Stimulated activated CD8-positive, alpha-beta memory T cell treated with anti-CD3 and anti-CD28 coated beads, Interleukin-12 subunit alpha, Interleukin-12 subunit beta, amount 100 ng/mL, for 1 hour (primary cell): ENCODE data around the gene IGF2BP3.
"Not testable (repeated sequence)": the region's sequence is repeated elsewhere in the genome, so short reads cannot be mapped to it uniquely, and the experiment has no call there.

ENCODE experiments used
- DNase-seq: peaks from one replicate; pipeline ENCODE4 v3.0.0-alpha.2; 2020; ENCODE audit warnings: low read depth

Gene IGF2BP3

GRCh38 chr7:23470330-23471105 is at the start of gene IGF2BP3:
TSS of gene IGF2BP3 (minus strand) at chr7:23470491. CDS start at chr7:23470110, 381 bp downstream.
- no peak for DNase-seq

- no peak for DNase-seq
Observed at GRCh38 chr7:23514755-23515154, 44.5 kb upstream of the IGF2BP3 start.

- DNase-seq = not testable (repeated sequence)
Observed at GRCh38 chr7:23513746-23514145, 43.5 kb upstream of the IGF2BP3 start.

DNA sequence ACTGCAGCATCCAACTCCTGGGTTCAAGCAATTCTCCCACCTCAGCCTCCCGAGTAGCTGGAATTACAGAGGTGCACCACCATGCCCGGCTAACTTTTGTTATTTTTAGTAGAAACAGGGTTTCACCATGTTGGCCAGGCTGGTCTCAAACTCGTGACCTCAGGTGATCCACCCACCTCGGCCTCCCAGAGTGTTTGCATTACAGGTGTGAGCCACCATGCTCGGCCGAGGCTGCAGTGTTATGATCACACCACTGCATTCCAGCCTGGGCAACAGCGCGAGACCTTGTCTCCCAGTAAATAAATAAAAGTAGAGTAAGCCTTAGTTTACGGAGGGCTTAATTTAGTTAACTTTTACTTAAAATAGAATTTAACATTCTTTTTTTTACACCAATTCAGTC is 23.7 kb upstream of the IGF2BP3 start:
- DNase-seq = no peak

- DNase-seq = no peak
Observed at GRCh38 chr7:23491502-23491901, 21.2 kb upstream of the IGF2BP3 start.

- DNase-seq = no peak
Observed at GRCh38 chr7:23490357-23491135, 20.3 kb upstream of the IGF2BP3 start.

DNA sequence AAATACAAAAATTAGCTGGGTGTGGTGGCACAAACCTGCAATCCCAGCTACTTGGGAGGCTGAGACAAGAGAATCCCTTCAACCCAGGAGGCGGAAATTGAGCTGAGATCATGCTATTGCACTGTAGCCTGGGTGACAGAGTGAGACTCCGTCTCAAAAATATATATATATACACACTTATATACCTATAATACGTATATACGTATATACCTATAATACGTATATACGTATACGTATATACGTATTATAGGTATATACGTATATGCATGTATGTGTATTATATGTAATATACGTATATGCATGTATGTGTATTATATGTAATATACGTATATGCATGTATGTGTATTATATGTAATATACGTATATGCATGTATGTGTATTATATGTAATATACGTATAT is 18.4 kb upstream of the IGF2BP3 start:
- not testable (repeated sequence) for DNase-seq

DNA sequence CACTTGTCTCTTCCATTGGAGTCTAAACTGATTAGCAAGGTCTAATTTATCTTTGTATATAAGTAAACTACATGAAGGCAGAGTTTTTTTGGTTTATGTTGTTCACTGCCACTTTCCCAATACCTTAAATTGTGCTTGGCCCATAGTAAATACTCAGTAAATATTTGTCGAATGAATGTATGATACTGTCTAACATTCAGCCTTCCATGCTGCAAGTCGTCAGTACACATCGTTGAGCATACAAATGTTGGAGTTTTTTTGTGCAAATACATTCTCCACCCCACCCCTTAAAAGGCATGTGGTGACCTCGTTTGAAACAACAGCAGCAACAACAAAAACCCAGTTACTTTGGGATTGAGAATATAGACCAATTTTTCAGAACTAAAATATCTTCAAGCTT is 17.4 kb upstream of the IGF2BP3 start:
- no peak for DNase-seq

- DNase-seq = no peak
Observed at GRCh38 chr7:23486002-23486773, 15.9 kb upstream of the IGF2BP3 start.

DNA sequence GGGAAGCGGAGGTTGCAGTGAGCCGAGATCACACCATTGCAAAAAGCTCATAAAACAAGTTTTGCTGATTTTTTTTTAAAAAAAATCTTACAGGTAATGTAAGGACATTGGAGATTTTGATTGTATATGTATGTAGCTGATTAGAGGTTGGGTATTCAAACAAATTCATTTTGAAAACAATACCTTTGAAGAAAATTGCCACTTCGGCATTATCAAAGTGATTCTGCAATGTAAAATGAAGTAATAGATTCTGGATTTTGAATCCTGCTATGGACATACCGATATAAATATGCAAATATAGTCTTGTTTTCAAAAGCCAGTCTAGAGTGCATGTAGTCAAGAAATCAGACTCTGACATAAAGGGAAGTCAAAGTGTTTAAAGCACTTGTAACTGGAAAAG is 12.4 kb upstream of the IGF2BP3 start:
- DNase-seq = no peak

GRCh38 chr7:23477962-23478866 is 7.9 kb upstream of the IGF2BP3 start:
- no peak for DNase-seq

DNA sequence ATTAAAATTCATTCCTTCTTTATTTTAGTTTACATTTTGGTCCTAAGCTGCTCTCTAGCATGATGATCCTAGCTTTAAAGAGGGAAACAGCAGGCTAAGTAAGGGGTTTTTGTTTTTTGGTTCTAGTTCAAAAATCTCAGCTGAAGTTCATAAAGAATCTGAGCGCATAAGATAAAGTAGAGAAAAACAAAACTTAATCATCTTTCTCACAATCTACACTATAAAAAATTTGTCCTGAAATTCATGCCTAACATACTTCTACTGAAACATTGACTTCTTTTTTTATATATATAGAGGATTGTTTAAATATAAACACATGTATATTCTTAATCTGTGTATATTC is 6.8 kb upstream of the IGF2BP3 start:
- no peak for DNase-seq

DNA sequence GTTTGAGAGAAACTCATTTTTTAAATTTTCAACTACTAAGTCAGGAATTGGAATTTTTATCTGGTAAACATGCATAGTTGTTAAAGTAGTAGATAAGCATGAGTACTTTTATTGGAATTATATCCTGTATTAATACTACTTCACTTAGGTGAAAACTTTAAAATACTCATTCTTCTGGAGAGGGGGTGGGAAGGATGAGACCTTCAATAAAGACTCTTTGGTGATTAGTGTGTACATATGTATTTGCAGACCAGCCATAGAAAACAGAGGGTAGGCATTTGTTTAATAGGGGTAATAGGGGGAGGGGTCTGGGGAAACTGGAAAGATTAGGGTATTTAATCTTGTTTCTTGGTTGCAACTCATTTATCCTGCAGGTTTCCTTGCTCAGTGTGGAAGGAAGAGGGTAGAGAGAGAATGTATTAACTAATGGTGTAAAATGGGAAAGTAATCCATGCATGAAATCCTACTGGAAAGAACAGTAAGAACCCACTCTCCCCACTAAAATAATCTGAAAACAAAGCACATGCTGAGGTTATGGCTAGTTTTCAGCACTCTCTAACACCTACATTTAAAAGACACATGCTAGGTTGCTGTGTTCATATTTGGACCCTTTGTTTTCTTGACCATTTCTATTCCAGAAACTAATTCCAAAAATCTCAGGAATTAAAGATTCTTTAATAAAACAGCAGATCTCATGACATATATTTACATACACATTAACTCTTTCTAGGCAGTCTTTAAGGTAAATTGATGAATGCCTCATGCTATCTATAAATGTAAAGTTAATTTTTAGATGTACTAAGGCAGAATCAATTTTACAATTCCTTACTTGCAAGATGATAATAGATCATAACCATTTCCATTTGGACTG is 6.2 kb upstream of the IGF2BP3 start:
- DNase-seq = no peak

DNA sequence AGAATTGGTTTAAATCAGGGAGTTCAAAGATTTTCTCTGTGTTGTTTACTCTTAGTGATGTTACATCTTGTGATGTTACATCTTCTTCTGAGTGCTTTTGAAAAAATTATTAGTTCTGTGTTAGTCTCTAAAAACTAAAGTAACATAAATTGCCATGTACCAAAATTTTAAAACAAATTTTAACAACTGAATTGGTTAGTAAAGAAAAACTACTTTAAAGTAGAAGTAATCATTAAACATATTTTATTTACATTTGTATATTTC is 5.2 kb upstream of the IGF2BP3 start:
- no peak for DNase-seq

GRCh38 chr7:23474829-23475575 is 4.7 kb upstream of the IGF2BP3 start:
- DNase-seq = no peak

DNA sequence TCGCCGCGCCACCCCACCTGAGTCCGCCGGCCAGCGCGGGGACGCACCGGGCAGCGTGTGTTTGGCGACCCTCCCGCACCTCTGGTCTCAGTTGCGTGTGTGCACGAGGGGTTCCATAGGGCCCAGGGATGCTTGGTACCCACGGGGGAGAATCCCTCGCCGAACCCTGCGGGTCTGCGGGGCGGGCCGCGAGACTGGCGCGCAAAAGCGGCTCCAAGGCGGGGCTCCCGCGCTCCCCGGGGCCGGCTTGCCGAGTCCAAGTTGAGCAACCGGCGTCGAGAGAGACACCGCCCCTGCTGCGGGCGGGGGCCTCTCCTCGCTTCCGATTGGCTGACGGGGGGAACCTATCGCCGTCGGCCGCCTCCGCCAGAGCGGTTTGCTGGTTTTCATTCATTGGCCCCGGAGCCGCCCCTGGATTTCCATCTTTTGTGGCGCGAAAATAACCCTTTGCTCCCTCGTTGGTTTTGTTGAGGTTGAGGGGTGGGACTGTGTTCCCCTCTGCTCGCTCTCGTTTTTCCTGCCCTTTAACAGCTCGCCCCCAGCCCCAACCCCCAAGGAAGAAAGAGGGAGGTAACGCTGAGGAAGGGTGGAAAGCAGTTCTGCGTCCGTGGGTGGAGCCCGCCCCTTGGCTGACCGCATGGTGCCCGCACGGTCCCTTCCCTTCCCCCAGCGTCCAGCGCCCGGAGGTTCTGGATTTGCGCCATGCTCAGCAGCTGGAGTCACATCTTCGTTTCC is 4.0 kb upstream of the IGF2BP3 start:
- DNase-seq = no peak

- DNase-seq = no peak
Observed at GRCh38 chr7:23473844-23474093, 3.5 kb upstream of the IGF2BP3 start.

DNA sequence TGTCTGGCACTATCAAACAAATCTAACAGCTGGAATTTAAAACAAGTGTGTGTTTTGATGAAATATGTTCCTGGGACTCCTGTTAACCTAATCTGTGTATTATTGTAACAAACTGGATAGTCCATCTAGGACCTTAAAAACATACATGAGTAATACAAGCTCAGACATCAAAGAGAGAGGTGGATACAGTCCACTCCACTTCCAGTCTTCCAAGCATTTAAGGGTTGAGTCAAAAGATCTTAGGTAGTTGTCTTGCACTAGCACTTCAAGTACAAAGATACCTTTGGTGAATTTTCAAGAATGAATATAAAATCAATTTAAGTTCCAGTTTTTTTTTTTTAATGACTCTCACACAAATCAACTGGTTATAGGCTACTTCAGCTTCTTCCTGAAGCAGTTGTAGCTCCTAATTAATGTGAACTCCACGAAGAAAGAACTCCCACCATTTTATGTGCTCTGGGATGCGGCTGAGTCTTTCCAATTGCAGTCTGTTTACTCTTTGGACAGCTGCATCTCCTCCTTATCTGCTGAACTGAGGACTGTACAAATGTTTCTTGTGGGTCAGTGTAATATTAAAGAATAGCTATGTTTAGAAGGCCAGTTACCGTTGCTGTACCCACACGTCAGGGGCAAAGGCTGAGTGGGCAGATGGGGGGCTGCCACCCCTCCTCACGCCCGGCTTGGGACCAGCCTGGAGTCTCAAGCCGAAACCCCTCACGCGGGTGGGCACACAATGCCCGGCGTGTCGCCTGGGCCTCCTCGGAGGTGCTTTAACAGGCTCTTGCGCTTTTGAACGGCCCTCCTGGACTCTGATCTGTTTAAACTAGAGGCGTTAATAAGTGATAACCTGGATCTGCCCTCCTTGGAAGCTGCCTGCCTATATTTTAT is 2.9 kb upstream of the IGF2BP3 start:
- DNase-seq = no peak

DNA sequence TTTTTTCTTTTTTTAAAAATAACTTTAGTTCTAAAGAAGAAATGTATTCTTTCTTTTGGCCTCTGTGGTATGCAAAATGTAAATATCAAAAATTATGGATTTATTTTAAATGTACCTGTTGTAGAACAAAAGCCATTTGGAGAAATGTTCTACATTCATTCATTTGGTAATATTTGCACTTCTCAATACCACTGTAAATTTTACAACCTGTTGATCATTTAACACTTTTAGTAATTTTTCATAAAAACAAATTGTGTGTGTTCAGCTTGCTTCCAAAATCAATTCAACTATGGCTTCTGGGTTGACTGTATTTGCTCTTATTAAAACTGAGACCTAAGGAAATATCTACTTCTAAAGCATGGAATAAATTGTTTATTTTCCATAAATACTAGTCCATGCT is 2.3 kb upstream of the IGF2BP3 start:
- DNase-seq = no peak
